Esophagus (tissue), 2 donors: Measurements from ENCODE around the gene GSTA4. TPM values are rescaled to one million over a fixed set of nuclear protein-coding genes. Genes with fewer than 3 reads are reported as not detected.

ENCODE experiments used
- H3K27ac ChIP-seq, 2 donors: one replicate each; pipeline ENCODE4 v1.5.1; 2013; ENCODE audit warnings: low read depth in 2 of 2, mild to moderate bottlenecking in 2 of 2, inconsistent platforms in 1 of 2, low read length in 1 of 2, moderate library complexity in 1 of 2
- H3K27me3 ChIP-seq, 2 donors: one replicate each; pipeline ENCODE4 v1.6.1; 2013; ENCODE audit warnings: low read length in 2 of 2, control low read depth in 1 of 2, mild to moderate bottlenecking in 1 of 2; ENCODE audit not compliant: insufficient read depth in 2 of 2, control insufficient read depth in 1 of 2
- H3K36me3 ChIP-seq, 2 donors: one replicate each; pipeline ENCODE4 v1.6.1; 2013; ENCODE audit warnings: low read length in 1 of 2; ENCODE audit not compliant: control insufficient read depth in 2 of 2, insufficient read depth in 2 of 2
- H3K4me1 ChIP-seq, 2 donors: one replicate each; pipeline ENCODE4 v1.6.1; 2013; ENCODE audit warnings: low read length in 1 of 2; ENCODE audit not compliant: control insufficient read depth in 2 of 2, insufficient read depth in 2 of 2
- H3K4me3 ChIP-seq, 2 donors: one replicate each; pipeline ENCODE4 v1.5.1; 2013; ENCODE audit warnings: low read length in 2 of 2, mild to moderate bottlenecking in 2 of 2, low read depth in 1 of 2, moderate library complexity in 1 of 2
- H3K9me3 ChIP-seq, 2 donors: one replicate each; pipeline ENCODE4 v1.6.1; 2013; ENCODE audit warnings: mild to moderate bottlenecking in 2 of 2, low read depth in 1 of 2, low read length in 1 of 2, moderate library complexity in 1 of 2; ENCODE audit not compliant: control insufficient read depth in 2 of 2, insufficient read depth in 1 of 2
- WGBS, 2 donors: extraction: QIAGEN DNeasy Blood & Tissue Kit; methylation state at CpG; one replicate each; pipeline ENCODE4 v1.1.7; 2013; 5-methylcytosine and 5-hydroxymethylcytosine counted together
- polyA plus RNA-seq, 2 donors: library from polyadenylated mRNA; stranded (reverse); fragments of 200-250 nt; gene quantifications; one replicate each; pipeline ENCODE4 v1.2.3, GENCODE V29; 2013
- donor health status: healthy with polysubstance abuse.
- donor health status: Bipolar disorder and iron deficiency.

The GSTA4 gene
- polyA plus RNA-seq, 2 donors = 41.8 to 62.0 TPM

DNA sequence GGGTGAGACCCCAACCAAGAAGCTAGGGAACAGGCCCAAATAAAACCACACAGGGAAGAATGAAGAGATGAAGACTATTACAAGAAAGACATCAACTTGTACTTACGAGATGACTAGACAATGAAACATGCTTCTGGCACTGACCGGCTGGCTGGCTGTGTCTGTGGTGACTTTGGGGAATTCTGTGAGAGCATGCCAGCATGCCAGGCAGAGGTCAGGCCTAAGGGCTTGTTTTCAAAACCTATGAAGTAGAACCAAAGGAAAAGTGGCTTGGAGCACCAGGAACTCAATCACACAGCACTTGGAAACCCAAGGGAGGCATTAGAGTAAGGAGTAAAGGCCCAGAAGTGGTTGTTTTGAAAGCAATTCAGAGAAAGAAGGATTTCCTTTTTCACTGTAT is 57.2 kb downstream of the GSTA4 start:
- H3K4me3 ChIP-seq = no peak overlapping the region
- no peaks in the 10 kb centered on the region for H3K36me3 ChIP-seq
- H3K4me1 ChIP-seq = no peaks in the 10 kb centered on the region
- H3K27ac ChIP-seq = no peak overlapping the region
- H3K27me3 ChIP-seq = peaks cover 0 to 2% of the 10 kb centered on the region in 2 donors
- no peaks in the 10 kb centered on the region for H3K9me3 ChIP-seq
- WGBS, 2 donors = 44 to 63% methylated on average over 2 of the region's 2 CpGs

DNA sequence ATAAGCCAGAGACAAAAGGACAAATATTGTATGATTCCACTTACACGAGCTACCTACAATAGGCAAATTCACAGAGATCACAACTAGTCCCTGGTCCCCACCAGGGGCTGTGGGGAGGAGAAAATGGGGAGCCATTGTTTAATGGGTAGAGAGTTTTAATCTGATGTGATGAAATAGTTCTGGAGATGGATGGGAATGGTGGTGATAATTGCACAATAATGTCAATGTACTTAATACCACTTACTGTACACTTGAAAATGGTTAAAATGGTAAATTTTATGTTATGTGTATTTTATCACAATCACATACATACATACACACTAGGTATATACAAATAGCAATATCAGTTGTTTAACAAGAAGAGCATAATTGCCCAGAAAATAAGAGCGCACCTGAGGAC is 61.3 kb downstream of the GSTA4 start:
- 86 to 89% methylated on average over 2 of the region's 2 CpGs for WGBS, 2 donors
- no peak overlapping the region for H3K4me3 ChIP-seq
- H3K36me3 ChIP-seq = no peaks in the 10 kb centered on the region
- H3K4me1 ChIP-seq = no peaks in the 10 kb centered on the region
- H3K27ac ChIP-seq = no peak overlapping the region
- no peaks in the 10 kb centered on the region for H3K27me3 ChIP-seq
- no peaks in the 10 kb centered on the region for H3K9me3 ChIP-seq

DNA sequence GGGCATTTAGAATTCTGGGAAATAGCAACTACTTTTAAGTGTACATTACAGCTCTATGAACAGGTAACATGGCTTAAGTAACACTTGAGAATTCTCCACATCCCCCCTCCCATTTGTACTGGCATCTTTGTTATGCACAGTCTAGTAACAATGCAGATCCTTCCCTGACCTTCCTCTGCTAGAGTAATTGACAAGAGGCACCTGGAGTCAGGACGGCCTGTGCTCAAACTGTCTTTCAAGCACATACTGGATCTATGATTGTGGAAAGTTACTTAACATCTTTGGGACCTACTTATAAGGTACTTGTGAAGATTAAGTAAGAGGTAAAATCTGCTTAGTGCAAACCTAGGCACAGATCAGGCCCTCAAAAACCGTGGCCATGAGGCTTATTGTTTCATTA is 63.7 kb downstream of the GSTA4 start:
- H3K4me1 ChIP-seq = no peaks in the 10 kb centered on the region
- no peak overlapping the region for H3K4me3 ChIP-seq
- no peaks in the 10 kb centered on the region for H3K36me3 ChIP-seq
- no peak overlapping the region for H3K27ac ChIP-seq
- H3K9me3 ChIP-seq = no peaks in the 10 kb centered on the region
- H3K27me3 ChIP-seq = no peaks in the 10 kb centered on the region
- 81 to 86% methylated on average over 2 of the region's 2 CpGs for WGBS, 2 donors

DNA sequence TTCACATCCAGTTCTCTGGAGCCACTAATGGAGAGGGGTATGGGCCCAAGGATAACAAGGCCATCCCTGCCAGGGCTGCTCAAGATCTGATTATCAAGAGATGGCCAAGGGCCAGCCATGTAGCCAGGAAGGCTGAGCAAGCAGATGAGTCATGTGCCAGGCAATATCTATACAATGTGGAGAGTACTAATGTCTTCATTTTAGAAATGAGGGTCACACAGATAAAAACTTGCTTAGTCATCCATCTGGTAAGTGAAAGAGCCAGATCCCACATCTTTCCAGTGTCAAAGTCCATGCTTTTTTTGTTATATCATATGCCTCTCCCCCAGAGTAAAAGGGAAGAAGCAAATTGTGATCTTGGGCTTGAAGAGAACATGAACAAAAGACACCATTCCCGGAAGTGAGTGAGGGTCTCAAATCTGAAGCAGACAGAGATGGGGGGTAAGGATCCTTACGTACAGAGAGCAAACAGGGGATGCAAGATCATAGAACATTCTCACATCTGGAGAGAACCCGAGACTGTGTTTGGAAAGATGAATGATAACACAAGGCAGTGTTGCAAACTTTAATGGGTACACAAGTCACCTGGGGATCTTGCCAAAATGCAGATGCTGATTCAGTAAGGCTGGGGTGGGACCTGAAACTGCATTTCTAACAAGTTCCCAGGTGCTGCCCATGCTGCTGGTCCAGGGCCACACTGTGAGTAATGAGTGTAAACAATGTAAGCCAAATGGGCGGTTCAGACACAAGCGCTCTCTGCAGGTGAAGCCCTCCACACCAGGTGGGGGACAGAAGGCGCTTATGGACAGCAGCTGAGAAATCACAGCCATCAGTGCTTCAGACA is 65.5 kb downstream of the GSTA4 start:
- WGBS, 2 donors = 61 to 81% methylated on average over 6 of the region's 6 CpGs
- H3K4me1 ChIP-seq = peaks cover 0 to 2% of the 10 kb centered on the region in 2 donors
- peak overlapping the region in 1 of 2 donors; percentile 58 for H3K27ac ChIP-seq
- H3K9me3 ChIP-seq = no peaks in the 10 kb centered on the region
- H3K4me3 ChIP-seq = no peak overlapping the region
- H3K27me3 ChIP-seq = no peaks in the 10 kb centered on the region
- H3K36me3 ChIP-seq = no peaks in the 10 kb centered on the region

Other genes with a start within 250 kb of the GSTA4 start
- not detected for gene GSTA2, start 231.8 kb downstream of the GSTA4 start, polyA plus RNA-seq
- 1 to 10 TPM; 2.4 to 3.1 TPM for gene GSTA1, start 191.5 kb downstream of the GSTA4 start, polyA plus RNA-seq
- gene GSTA5, start 154.5 kb downstream of the GSTA4 start, polyA plus RNA-seq = not detected
- under 1 TPM in 1 of 2 donors, not detected in 1; 0.13 TPM for gene GSTA3, start 85.6 kb downstream of the GSTA4 start, polyA plus RNA-seq
- gene CILK1, start 66.5 kb upstream of the GSTA4 start, polyA plus RNA-seq = 1 to 10 TPM; 4.2 to 5.1 TPM
- 10 to 100 TPM; 14.3 to 43.1 TPM for gene FBXO9, start 70.1 kb upstream of the GSTA4 start, polyA plus RNA-seq
- gene GCM1, start 153.6 kb upstream of the GSTA4 start, polyA plus RNA-seq = not detected